Measurements from ENCODE around the gene SBK3. TPM values are rescaled to one million over a fixed set of nuclear protein-coding genes. Genes with fewer than 3 reads are reported as not detected.

The SBK3 gene
- total and polyA plus RNA-seq, 7 donors, result 0.79 to 30.8 (median 7.9) TPM

GRCh38 chr19:55544776-55545439, 435 bp downstream of the SBK3 start:
- peak overlapping the region; percentile 94 for H3K27ac ChIP-seq
- H3K27me3 ChIP-seq (ENCODE audit: insufficient read depth in 3 of 3, low read length in 2 of 3), result no peaks in the 10 kb centered on the region
- DNase-seq, result peak in 1 of 2 donors; percentile 70
- 72 to 76% (median 75%) methylated on average over 22 to 23 of the region's 23 CpGs for WGBS, 3 donors
- H3K36me3 ChIP-seq (ENCODE audit: insufficient read depth in 1 of 2, low read depth in 1 of 2), result no peaks in the 10 kb centered on the region
- TF ChIP-seq CTCF (IDR thresholded peaks at IDR 0.05), result no peak
- intact Hi-C loops (cut with DNase I), result loop anchor here in 1 of 2 donors (5.0 kb wide), 1 partner anchor 52 kb away; the partner anchor contains the start of gene FIZ1
- H3K9me3 ChIP-seq, result no peaks in the 10 kb centered on the region
- no peak overlapping the region for H3K4me3 ChIP-seq
- peaks cover 43% of the 10 kb centered on the region for H3K4me1 ChIP-seq
- peak; percentile 11 to 37 (median 17) for ATAC-seq

DNA sequence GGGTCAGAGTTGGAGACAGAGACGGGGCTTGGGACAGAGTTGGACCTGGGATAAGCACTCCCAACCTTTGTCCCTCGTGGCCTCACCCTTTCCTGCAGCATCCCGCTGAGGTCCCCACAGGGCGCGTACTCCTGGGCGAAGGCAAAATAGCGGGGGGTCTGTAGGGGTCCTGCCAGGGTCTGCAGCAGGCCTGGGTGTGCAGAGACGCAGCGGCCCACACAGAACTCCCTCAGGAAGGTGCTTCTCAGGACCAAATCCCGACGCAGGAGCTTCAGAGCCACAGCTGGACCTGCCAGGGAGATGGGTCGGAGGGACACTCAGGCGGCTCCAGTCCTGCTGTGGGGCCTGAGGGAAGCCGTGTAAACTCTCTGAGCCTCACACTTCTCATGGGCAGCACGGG, 1.3 kb downstream of the SBK3 start:
- intact Hi-C loops (cut with DNase I), result no loop called here
- ATAC-seq, result no peak
- Histone ChIP-seq H3K4me1 (peaks cover 34% of the 10 kb centered on the region), H3K27me3 (ENCODE audit: insufficient read depth in 3 of 3, low read length in 2 of 3) (no peaks in the 10 kb centered on the region), H3K9me3 (no peaks in the 10 kb centered on the region), H3K4me3 (no peak overlapping the region), H3K36me3 (ENCODE audit: insufficient read depth in 1 of 2, low read depth in 1 of 2) (no peaks in the 10 kb centered on the region), H3K27ac (no peak overlapping the region)
- DNase-seq, result no peak
- TF ChIP-seq CTCF (IDR thresholded peaks at IDR 0.05), result no peak
- WGBS, 3 donors, result 88 to 91% (median 89%) methylated on average over 15 of the region's 15 CpGs

GRCh38 chr19:55543567-55543966, 1.8 kb downstream of the SBK3 start:
- Histone ChIP-seq H3K9me3 (no peaks in the 10 kb centered on the region), H3K4me3 (no peak overlapping the region), H3K36me3 (ENCODE audit: insufficient read depth in 1 of 2, low read depth in 1 of 2) (no peaks in the 10 kb centered on the region), H3K27ac (no peak overlapping the region), H3K4me1 (peaks cover 30% of the 10 kb centered on the region), H3K27me3 (ENCODE audit: insufficient read depth in 3 of 3, low read length in 2 of 3) (no peaks in the 10 kb centered on the region)
- intact Hi-C loops (cut with DNase I), result loop anchor here in 1 of 2 donors (2.0 kb wide), 1 partner anchor 17 kb away; no protein-coding TSS in a partner anchor
- 75 to 84% (median 81%) methylated on average over 5 of the region's 5 CpGs for WGBS, 3 donors
- TF ChIP-seq CTCF (IDR thresholded peaks at IDR 0.05), result no peak
- no peak for ATAC-seq
- no peak for DNase-seq

GRCh38 chr19:55542292-55542855, 3.0 kb downstream of the SBK3 start:
- DNase-seq (no peak), ATAC-seq (no peak)
- no peak overlapping the region for H3K4me3 ChIP-seq
- 93 to 95% (median 94%) methylated on average over 7 of the region's 7 CpGs for WGBS, 3 donors
- intact Hi-C loops (cut with DNase I), result loop anchor here in 1 of 2 donors (2.0 kb wide), 1 partner anchor 16 kb away; no protein-coding TSS in a partner anchor
- H3K27ac ChIP-seq, result no peak overlapping the region
- H3K4me1 ChIP-seq, result peaks cover 21% of the 10 kb centered on the region
- no peaks in the 10 kb centered on the region for H3K36me3 ChIP-seq (ENCODE audit: insufficient read depth in 1 of 2, low read depth in 1 of 2)
- no peaks in the 10 kb centered on the region for H3K9me3 ChIP-seq
- no peak for TF ChIP-seq CTCF (IDR thresholded peaks at IDR 0.05)
- no peaks in the 10 kb centered on the region for H3K27me3 ChIP-seq (ENCODE audit: insufficient read depth in 3 of 3, low read length in 2 of 3)

All from psoas muscle (tissue), 8 donors.